Choroid plexus epithelial cell (primary cell): ENCODE measurements around the gene SPEG.

Source experiments
- DNase-seq: peaks from one replicate; pipeline ENCODE4 v3.0.0-alpha.2; 2010; ENCODE audit warnings: low read depth
- H3K4me3 ChIP-seq: 2 replicates; pipeline ENCODE4 v1.5.1; 2011; ENCODE audit warnings: low read depth, mild to moderate bottlenecking, control low read depth, low read length, moderate library complexity
- CTCF ChIP-seq: conservative IDR thresholded peaks from 2 replicates; pipeline ENCODE4 v1.5.1; 2011; ENCODE audit warnings: low read depth, mild to moderate bottlenecking, control low read depth, inconsistent platforms, low read length, moderate library complexity

SPEG gene

GRCh38 chr2:219437690-219438206 is 3.1 kb downstream of the SPEG start:
- no peak for DNase-seq

GRCh38 chr2:219438453-219438852 is 3.8 kb downstream of the SPEG start:
- no peak for TF ChIP-seq CTCF
- H3K4me3 ChIP-seq = no peak overlapping the region
- no peak for DNase-seq

More at GRCh38 chr2:219437690-219438206, 3.1 kb downstream of the SPEG start:
- no peak for TF ChIP-seq CTCF
- no peak overlapping the region for H3K4me3 ChIP-seq

- no peak overlapping the region for H3K4me3 ChIP-seq
- DNase-seq = no peak
- TF ChIP-seq CTCF = no peak
These were observed 4.9 kb downstream of the SPEG start for GRCh38 chr2:219439506-219439905.

GRCh38 chr2:219440388-219441256 is 6.0 kb downstream of the SPEG start:
- DNase-seq = peak; percentile 52
- no peak overlapping the region for H3K4me3 ChIP-seq
- TF ChIP-seq CTCF = no peak

- no peak for TF ChIP-seq CTCF
- peak overlapping the region; percentile 59 for H3K4me3 ChIP-seq
- peak; percentile 58 for DNase-seq
These were observed 7.0 kb downstream of the SPEG start for GRCh38 chr2:219441451-219442255.

GRCh38 chr2:219442256-219443015 is 7.8 kb downstream of the SPEG start:
- no peak for DNase-seq
- peak overlapping the region; percentile 59 for H3K4me3 ChIP-seq
- TF ChIP-seq CTCF = no peak
